MM.1S (cell line): ENCODE results near the gene DRICH1.
"Not testable (repeated sequence)": the region's sequence is repeated elsewhere in the genome, so short reads cannot be mapped to it uniquely, and the experiment has no call there.

Experiments used
- CTCF ChIP-seq: fragments of 300-600 bp; sonication (generic); IDR thresholded peaks from 2 replicates; pipeline ENCODE4 v1.5.1; 2016; ENCODE audit warnings: antibody characterized with exemption, low read length, mixed read lengths
- EZH2 ChIP-seq: fragments of 300-600 bp; sonication (generic); optimal IDR thresholded peaks from 2 replicates; pipeline ENCODE3; 2017; ENCODE audit warnings: low read depth, mild to moderate bottlenecking, antibody characterized with exemption, low read length, mixed read lengths

GRCh38 chr22:23595904-23596303 is 36.2 kb downstream of the DRICH1 start:
- TF ChIP-seq CTCF, EZH2: not testable (repeated sequence)
